OCI-LY3 (cell line): ENCODE data around the gene GPRC5D.

Experiments used
- CTCF ChIP-seq: fragments of 200-600, 300-600 bp; sonication (generic); IDR thresholded peaks from 2 replicates; pipeline ENCODE4 v1.5.1; 2014; ENCODE audit warnings: antibody characterized with exemption, low read length, low read depth
- EZH2phosphoT487 ChIP-seq: fragments of 200-600 bp; shearing (Covaris generic); IDR thresholded peaks from 2 replicates; pipeline ENCODE4 v1.6.1; 2018; ENCODE audit warnings: antibody characterized with exemption, mixed run types, low read depth

GRCh38 chr12:12896260-12896659 lies 55.7 kb downstream of the GPRC5D start:
- TF ChIP-seq EZH2phosphoT487: no peak
- no peak for TF ChIP-seq CTCF
